Measurements from ENCODE around the gene PDE4DIP.
"Not testable (repeated sequence)": the region's sequence is repeated elsewhere in the genome, so short reads cannot be mapped to it uniquely, and the experiment has no call there.

Gene PDE4DIP

DNA sequence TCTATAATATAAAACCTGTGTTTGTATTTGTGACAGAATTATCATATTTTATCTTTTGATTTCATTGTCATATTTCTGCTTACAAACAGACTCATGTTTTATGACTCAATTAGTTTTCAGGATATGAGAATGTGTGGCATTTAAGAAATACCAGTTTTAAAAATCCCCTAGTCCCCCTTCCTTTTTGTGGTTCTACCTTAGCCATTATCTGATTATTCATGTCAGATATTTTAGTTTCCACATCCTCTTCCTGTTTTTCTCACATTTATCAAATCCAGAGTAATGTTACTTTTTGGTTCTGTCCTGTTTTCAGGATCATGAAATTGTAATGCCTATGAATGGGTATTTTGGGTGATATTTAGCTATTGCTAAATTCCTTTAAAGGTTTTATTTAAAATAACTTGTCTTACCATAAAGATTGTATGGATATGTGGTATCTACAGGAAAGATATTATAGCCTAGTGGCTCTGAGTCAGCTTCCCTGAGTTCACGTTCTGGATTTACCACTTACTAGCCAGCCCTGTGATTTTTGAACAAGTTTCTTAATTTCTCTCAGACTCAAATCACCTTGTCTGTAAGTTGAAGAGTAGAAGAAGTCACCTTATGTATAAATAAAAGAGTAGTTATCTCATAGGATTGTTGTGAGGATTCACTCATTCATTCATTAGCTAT lies 131.8 kb downstream of the PDE4DIP start:
- DNase-seq (ENCODE audit: low read depth): not testable (repeated sequence)

DNA sequence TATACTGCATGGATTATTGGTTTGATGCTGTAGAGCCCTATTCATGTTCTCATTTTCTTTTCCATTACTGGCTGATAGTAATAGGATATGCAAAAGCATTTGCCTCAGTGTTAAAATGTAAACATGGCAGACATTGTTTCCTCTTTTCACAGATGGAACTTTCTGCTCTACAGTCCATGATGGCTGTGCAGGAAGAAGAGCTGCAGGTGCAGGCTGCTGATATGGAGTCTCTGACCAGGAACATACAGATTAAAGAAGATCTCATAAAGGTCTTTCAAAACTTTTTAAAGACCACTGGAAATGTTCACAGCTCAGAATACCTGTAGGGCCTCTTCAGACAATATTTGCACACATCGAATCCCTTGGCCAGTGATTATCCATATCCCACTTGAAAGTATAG lies 133.6 kb downstream of the PDE4DIP start:
- DNase-seq (ENCODE audit: low read depth): not testable (repeated sequence)

DNA sequence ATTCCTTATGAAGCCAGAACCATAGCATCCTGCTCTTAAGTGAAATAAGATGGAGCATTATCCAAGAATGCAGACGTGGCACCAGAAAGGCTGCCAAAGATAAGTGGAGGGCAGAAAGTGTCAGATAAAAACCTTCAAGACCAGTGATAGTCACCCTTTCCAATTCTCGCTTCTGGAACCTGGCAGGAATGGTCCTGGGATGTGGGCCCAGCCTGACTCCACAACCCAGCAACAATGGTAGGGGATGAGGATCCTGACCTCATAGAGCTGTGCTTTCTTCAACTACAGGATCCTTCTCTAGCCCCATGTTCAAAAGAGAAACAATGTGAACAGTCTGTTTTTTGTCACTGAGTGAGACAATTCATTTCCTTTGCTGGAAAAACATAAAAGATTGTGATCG lies 145.2 kb downstream of the PDE4DIP start:
- not testable (repeated sequence) for DNase-seq (ENCODE audit: low read depth)

DNA sequence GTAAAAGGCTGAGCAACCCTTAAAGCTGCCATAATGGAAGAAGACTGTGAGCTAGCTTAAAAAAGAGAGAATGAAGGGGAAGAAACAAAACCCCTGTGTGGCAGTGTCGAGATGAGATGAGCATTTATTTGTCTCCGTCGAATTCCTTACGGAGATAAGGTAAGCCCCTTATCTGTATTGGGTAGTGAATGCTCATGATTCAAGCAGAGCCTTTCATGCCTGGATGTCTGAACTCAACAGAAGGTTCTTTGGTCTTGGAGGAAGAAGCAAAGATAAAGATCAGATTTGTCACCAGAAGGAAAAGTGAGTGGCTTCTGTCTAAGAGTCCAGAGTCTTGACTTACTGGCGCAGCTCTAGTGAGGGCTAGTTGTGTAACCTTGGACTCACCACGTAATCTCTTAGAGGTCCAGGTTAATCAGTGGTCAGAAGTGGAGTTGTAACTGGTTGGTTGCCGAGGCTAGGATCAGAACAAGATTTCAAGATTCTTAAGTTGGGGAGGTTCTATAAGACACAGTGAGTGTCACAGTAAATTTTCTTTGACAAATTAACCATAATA lies 146.1 kb downstream of the PDE4DIP start:
- not testable (repeated sequence) for DNase-seq (ENCODE audit: low read depth)

DNA sequence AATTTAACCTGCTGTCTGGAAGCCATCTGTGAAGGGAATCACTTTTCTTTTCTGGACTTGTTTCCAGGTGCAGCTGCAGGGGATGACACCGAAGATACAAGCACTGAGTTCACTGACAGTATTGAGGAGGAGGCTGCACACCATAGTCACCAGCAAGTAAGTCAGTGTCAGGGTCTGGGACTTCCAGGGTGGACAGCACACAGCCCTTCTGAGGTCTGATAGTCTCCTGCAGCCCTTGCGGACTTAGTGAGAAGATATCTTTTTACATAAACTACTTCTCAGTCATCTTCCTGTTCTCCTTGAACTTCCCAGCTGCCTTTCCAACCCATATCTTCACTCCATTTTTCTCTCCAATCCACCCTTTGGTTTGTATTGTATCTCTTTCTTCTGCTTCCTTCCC lies 147.6 kb downstream of the PDE4DIP start:
- not testable (repeated sequence) for DNase-seq (ENCODE audit: low read depth)

DNA sequence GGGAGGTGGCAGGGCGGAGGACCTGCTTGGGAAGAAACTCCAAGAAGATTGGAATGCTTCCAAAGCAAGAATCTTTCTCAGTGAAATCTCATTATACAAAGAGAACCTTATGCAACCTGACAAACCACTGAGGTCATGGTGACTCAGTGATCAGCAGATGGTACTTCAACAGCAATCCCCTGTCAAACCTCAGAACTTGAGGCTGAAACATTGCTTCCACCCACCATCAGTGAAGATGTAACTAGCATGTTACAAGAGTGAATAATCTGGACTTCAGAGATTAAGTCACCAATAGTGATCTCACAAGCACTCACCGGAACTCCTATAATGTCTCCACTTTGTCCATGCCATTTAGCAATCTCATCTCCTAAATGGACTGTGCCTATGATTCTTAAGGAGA lies 148.1 kb downstream of the PDE4DIP start:
- DNase-seq (ENCODE audit: low read depth): not testable (repeated sequence)

DNA sequence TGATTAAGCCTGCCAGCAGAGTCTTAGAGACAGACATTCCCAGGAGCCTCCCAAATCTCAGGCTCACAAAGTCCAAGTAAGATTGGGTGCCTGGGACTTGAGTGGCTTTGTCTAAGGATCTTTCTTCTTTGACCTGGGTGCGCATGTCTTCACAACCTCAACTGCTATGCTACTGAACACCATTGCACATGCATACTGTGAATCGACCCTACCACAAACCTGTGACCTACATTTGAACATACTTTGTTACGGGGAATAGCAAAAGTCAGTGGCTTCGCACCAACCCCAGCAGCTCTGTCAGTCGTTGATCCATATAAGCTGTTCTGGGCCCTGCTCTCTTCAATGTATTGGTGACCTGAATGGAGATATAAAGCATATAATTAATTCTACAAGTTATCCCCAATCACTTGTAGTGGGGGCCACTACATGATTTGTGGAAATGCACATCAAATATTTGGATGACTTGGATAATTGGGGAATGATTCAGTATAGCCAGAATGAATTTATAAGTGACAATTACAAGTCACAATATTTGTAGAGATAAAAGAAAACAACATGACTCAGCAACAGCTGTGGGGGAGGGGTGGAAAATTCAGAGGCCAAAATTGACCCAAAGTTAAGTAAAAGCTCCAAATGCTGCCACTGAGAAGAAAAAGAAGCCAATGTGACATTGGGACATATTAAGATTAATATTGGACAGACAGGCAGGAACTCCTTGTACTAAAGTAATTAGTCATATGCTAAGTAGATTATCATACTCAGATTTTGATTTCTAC lies 152.4 kb downstream of the PDE4DIP start:
- not testable (repeated sequence) for DNase-seq (ENCODE audit: low read depth)

DNA sequence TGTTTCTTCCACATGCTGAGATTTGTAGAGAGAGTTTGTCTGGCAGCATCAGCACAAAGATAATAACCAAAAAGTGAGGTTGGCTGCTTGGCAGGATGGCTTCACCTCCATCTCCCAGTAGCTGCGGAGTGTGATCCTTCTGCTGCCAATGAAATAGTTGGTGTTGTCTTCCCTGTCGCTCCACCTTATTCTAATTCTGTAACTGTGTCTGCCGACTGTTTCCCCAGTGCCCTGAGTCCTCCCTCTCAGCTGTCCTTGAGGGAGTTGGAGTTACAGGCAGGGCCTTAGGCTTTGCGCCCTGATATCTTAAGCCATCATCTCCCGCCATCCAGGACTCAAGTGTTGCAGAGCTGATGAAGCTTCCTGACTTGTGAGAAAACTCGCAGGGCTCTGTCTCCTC lies 153.2 kb downstream of the PDE4DIP start:
- not testable (repeated sequence) for DNase-seq (ENCODE audit: low read depth)

DNA sequence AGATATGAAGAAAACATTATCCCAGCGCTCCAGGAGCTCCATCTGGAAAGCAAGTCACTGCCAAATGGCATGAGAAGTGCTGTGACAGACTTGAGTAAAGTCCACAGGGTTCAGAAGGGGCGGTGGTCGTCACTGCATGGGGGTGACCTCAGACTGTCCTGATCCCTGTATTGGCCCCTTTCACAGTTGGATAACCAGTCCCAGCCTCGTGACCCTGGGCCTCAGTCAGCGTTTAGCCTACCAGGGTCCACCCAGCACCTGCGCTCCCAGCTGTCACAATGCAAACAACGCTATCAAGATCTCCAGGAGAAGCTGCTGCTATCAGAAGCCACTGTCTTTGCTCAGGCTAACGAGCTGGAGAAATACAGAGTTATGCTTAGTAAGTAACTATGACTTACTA lies 158.4 kb downstream of the PDE4DIP start:
- not testable (repeated sequence) for DNase-seq (ENCODE audit: low read depth)

DNA sequence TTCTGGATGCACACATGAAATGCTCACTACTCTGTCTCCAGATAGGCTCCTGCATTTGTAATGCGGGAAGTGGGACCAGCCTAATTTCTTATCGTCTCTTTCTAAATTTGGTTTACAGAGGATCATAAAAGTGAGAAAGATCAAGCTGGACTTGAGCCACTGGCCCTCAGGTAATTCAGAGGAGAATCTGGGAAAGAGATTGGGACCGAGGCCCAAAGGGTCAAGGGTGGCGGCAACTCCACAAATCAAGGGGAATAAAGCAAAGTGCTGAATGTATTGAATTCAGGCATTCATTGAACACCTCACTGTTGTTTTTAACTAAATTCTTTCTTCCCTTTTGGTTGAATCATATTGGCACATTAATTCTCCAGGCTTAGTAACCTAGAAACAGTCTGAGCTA lies 164.1 kb downstream of the PDE4DIP start:
- DNase-seq (ENCODE audit: low read depth): not testable (repeated sequence)

DNA sequence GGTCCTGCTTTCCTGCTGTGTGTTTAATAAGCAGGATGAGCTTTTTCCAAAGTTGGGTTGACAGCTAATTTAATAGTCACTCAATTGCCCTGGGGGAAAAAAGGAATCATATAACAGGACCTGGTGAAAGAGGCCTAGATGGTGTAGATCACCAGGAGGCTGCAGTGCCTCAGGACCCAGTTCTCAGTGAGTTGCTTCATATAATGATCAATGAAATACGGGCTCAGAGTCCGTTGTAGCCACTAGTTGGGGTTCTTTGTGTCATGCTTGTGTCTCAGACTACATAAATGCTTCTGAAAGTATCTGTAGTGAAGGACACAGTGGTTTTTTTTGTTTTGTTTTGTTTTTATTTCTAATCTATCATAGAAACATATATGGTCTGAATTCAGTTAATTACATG lies 164.5 kb downstream of the PDE4DIP start:
- not testable (repeated sequence) for DNase-seq (ENCODE audit: low read depth)

DNA sequence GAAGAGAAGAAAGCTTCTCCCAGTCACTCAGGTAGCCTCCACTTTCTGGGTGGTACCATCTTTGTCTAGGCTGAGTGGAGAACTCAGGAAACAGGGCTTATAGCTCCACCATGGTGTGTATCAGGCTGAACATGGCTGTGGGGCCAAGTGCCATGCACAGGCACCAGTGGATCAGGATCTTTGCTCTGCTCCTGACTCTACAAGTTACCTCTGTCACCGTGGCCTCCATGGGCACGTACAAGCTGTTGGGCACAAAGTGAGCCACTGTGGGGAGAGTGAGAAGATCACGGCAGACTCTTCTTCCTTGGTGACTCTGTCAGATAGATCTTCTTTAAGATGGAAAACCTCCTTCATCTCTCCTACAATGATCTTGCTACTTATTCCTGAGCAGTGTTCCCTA lies 165.5 kb downstream of the PDE4DIP start:
- not testable (repeated sequence) for DNase-seq (ENCODE audit: low read depth)

DNA sequence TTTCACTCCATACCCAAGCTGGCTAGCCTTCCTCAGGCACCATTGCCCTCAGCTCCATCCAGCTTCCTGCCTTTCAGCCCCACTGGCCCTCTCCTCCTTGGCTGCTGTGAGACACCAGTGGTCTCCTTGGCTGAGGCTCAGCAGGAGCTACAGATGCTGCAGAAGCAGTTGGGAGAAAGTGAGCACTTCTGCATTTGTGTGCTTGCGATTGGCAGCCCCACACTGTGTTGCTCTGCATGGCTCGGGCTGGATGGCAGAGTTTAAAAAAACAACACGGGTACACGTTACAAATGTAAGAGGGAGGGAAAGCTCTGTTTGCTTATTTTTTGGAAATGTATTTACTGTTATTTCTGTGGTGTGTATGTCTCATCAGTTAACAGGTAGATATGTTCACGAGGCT lies 168.4 kb downstream of the PDE4DIP start:
- not testable (repeated sequence) for DNase-seq (ENCODE audit: low read depth)

DNA sequence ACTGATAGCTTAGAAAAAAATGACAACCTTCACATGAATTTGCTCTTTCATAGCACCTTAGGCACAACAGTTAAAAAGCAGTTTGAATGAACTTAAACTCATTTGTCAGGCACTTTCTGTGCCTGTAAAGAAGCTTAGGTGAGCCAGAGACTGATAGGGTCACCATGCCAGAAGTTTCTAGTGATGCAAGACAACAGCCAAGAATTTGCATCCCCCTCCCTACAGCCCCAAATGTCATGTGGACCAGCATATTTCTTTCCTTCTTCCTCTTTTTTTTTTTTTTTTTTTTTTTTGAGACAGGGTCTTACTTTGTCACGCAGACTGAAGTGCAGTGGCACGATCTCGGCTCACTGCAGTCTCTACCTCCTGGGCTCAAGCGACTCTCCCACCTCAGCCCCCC lies 169.3 kb downstream of the PDE4DIP start:
- DNase-seq (ENCODE audit: low read depth): not testable (repeated sequence)

DNA sequence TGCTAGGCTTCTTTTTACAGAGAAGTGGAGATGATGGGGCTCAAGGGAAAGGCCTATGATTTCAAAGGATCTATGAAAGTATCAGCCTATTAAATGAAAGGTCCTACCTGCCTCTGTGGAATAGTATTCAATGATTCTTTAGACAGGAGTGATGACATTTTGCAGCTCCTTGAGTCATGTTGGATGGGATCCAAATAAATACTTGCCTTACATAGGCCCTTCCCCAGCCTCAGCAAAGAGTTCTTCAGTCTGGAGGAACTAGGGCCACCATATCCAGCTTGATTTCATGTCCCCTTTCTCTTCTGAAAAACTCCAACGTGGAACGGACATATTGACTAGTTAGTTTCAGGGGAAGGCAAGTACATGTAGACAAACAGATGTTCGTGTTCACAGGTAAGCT lies 171.3 kb downstream of the PDE4DIP start:
- DNase-seq (ENCODE audit: low read depth): not testable (repeated sequence)

DNA sequence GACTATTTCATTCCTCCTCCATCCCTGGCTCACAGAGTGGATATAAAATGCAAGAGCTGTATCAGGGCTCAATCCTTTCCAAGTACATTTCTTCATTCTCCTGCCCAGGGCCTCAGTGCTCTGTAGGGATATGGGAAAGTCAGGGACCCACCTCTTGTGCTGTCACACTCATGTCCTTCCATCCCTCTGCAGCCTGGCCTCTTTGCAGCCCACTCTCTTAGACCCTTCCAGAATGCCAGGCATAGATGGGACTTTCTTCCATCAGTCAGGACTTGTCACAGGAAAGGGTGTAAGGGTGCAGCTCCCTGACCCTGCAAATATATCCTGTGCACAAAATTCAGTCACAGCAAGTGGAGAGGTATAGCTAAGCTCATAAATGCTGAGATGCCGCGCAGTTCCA lies 172.4 kb downstream of the PDE4DIP start:
- DNase-seq (ENCODE audit: low read depth): not testable (repeated sequence)

DNA sequence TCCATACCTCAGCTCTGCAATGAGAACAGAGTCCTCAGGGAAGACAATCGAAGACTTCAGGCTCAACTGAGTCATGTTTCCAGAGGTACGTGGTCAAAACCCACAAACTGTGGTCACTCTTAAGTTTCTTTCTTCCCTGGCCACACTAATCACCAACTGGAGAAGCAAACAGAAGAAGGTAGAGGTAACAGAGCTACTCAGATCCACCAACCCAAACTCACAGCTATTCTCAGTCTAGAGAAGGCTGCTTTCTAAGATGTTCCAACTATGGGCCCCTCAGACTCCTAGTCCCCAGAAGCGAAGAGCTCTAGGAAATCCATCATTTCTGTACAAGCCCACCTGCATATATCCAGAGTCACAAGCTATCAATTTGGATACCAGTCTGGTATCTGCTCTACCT lies 174.3 kb downstream of the PDE4DIP start:
- not testable (repeated sequence) for DNase-seq (ENCODE audit: low read depth)

DNA sequence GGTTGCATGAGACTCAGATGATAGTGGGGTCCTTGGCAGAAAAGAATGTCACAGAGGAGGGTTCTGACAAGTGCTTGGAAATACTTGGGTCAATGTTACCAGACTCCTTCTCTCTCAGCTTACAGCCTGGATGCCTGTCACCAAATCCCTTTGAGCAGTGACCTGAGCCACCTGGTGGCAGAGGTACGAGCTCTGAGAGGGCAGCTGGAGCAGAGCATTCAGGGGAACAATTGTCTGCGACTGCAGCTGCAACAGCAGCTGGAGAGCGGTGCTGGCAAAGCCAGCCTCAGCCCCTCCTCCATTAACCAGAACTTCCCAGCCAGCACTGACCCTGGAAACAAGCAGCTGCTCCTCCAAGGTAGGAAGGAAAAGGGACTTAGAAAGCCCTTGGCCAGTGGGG lies 180.1 kb downstream of the PDE4DIP start:
- DNase-seq (ENCODE audit: low read depth): not testable (repeated sequence)

DNA sequence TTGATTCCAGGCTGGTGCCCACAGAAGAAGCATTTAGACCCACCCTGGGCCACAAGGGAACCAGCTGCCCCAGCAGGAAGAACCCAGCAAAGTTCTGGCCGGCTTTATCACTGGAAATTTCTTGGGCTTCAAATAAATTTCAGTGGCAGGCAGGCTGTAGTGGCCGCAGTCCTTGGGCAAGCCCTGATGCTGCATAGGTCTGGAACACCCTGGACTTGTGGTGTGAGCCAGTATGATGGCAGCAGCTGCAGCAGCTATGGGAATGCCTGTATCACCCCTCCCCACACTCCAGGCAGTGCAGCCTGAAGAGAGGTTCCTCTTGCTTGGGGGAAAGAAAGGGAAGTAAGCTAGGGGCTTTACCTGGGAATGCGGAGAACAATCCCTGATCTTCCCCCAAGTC lies 189.7 kb downstream of the PDE4DIP start:
- DNase-seq (ENCODE audit: low read depth): not testable (repeated sequence)

DNA sequence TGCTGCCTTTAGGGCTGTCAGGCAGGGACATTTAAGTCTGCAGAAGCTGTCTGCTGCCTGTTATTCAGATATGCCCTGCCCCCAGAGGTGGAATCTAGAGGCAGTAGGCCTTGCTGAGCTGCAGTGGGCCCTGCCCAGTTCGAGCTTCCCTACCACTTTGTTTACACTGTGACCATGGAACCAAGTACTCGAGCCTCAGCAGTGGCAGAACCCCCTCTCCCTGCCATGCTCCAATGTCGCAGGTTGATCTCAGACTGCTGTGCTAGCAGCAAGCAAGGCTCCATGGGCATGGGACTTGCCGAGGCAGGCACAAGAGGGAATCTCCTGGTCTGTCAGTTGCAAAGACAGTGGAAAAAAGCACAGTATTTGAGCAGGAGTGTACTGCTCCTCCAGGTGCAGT lies 198.8 kb downstream of the PDE4DIP start:
- DNase-seq (ENCODE audit: low read depth): not testable (repeated sequence)

DNA sequence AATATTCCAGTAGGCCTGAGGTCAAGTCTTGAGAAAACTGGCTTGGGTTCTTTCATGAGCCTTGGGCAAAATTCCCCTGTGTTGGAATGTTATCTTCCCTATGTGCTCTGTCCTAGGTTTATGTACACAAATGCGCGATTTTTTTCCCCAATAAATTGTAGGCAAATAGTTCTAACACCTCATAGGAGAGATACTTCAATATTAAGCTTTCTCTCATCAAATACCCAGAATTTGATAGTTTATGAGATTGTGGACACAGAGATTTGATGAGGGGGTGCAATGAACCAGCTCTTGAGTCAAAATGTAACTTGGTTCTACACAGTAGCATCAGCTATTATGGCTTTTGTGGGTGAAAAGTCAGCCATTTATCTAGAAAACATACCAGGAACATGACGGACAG lies 220.4 kb downstream of the PDE4DIP start:
- not testable (repeated sequence) for DNase-seq (ENCODE audit: low read depth)

DNA sequence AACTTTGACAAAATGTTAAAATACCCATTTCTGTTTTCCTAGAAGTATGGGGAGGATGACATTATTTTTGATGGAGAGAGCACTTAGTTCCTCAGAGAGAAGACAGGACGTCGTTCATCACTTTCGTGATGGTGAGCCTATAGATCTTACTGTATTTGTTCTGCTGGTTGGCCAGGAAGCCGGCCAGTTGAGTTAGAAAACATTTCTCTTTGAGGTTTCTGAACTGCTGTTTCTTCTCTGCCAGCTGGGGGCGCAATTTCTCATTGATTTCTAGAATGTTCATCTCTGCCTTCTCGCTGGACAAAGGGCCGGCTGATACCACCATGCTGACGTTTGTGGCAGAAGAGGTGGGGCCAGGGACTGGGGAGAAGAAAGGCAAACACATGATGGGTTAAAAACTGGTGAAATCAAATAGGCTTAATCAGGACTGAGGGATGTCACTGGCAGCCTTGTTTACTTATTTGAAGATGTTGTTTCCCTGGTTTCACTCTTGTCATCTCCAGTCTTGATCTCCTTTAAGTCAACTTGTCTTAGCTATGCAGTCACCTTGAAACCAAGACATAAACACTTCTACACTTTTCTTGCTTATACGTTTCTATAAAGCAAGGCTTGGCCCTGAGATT lies 231.4 kb downstream of the PDE4DIP start:
- DNase-seq (ENCODE audit: low read depth): not testable (repeated sequence)
